Lung (tissue), 12 donors: ENCODE data around the gene GPR35. TPM values are rescaled to one million over a fixed set of nuclear protein-coding genes. Genes with fewer than 3 reads are reported as not detected.

ENCODE experiments used
- ATAC-seq: fragments of 200-7000 bp; cut with Tn5 transposase; one replicate; pipeline ENCODE4 v1.9.1; 2020; ENCODE audit warnings: moderate number of reproducible peaks; ENCODE audit not compliant: insufficient read depth, low FRiP score
- DNase-seq, 3 donors: peaks; one replicate each; pipeline ENCODE4 v3.0.0-alpha.2; 2013 to 2017
- H3K27ac ChIP-seq, 2 donors: one replicate each; pipeline ENCODE4 v1.5.1; 2013; ENCODE audit warnings: mild to moderate bottlenecking in 2 of 2, moderate library complexity in 2 of 2, control low read depth in 1 of 2, inconsistent platforms in 1 of 2, low read depth in 1 of 2, low read length in 1 of 2
- H3K27me3 ChIP-seq, 3 donors: one replicate each; pipeline ENCODE4 v1.5.1; 2013; ENCODE audit warnings: low read length in 2 of 3; ENCODE audit not compliant: control insufficient read depth in 3 of 3, insufficient read depth in 3 of 3
- H3K36me3 ChIP-seq, 4 donors: one replicate each; pipeline ENCODE4 v1.5.1; 2013; ENCODE audit warnings: low read length in 4 of 4, mild to moderate bottlenecking in 1 of 4, moderate library complexity in 1 of 4; ENCODE audit not compliant: control insufficient read depth in 4 of 4, insufficient read depth in 4 of 4
- H3K4me1 ChIP-seq, 5 donors: one replicate each; pipeline ENCODE4 v1.5.1; 2013; ENCODE audit warnings: low read length in 5 of 5, mild to moderate bottlenecking in 2 of 5, moderate library complexity in 1 of 5; ENCODE audit not compliant: control insufficient read depth in 5 of 5, insufficient read depth in 5 of 5
- H3K4me3 ChIP-seq: one replicate; pipeline ENCODE4 v1.5.1; 2013; ENCODE audit warnings: mild to moderate bottlenecking, control low read depth, moderate library complexity
- H3K9ac ChIP-seq, 2 donors: one replicate each; pipeline ENCODE4 v1.5.1; 2013; ENCODE audit warnings: low read length in 2 of 2, control low read depth in 1 of 2; ENCODE audit not compliant: insufficient read depth in 1 of 2
- H3K9me3 ChIP-seq, 4 donors: one replicate each; pipeline ENCODE4 v1.5.1; 2013; ENCODE audit warnings: low read length in 3 of 4, mild to moderate bottlenecking in 1 of 4, moderate library complexity in 1 of 4; ENCODE audit not compliant: control insufficient read depth in 4 of 4, insufficient read depth in 3 of 4
- WGBS, 2 donors: extraction: QIAGEN DNeasy Blood & Tissue Kit; methylation state at CpG; one replicate each; pipeline ENCODE4 v1.1.7; 2013; 5-methylcytosine and 5-hydroxymethylcytosine counted together
- polyA plus RNA-seq, 2 donors: library from polyadenylated mRNA; stranded (reverse); fragments of 200-250 nt; gene quantifications; one replicate each; pipeline ENCODE4 v1.2.1, GENCODE V29; 2013
- total RNA-seq, 2 donors: library from RNA; depleted of rRNA in 1 of 2; stranded (reverse); fragments of >200 nt in 1 of 2; gene quantifications; one replicate each; pipeline ENCODE4 v1.2.1, GENCODE V29; 2014 to 2021
- TF ChIP-seq, protein P1 (sequence below): IDR thresholded peaks from 2 replicates; pipeline ENCODE4 v1.5.1; 2012; ENCODE audit warnings: mild to moderate bottlenecking; ENCODE audit errors: control extremely low read depth, extremely low read depth
- donor health status: control.
- donor health status: control.
- donor health status: Bipolar disorder and iron deficiency.
- donor health status: healthy.
- donor health status: DM: yes; HTN: yes; CAD: no.

The GPR35 gene
- total and polyA plus RNA-seq, 4 donors, result 2.3 to 10.3 (median 4.1) TPM

DNA sequence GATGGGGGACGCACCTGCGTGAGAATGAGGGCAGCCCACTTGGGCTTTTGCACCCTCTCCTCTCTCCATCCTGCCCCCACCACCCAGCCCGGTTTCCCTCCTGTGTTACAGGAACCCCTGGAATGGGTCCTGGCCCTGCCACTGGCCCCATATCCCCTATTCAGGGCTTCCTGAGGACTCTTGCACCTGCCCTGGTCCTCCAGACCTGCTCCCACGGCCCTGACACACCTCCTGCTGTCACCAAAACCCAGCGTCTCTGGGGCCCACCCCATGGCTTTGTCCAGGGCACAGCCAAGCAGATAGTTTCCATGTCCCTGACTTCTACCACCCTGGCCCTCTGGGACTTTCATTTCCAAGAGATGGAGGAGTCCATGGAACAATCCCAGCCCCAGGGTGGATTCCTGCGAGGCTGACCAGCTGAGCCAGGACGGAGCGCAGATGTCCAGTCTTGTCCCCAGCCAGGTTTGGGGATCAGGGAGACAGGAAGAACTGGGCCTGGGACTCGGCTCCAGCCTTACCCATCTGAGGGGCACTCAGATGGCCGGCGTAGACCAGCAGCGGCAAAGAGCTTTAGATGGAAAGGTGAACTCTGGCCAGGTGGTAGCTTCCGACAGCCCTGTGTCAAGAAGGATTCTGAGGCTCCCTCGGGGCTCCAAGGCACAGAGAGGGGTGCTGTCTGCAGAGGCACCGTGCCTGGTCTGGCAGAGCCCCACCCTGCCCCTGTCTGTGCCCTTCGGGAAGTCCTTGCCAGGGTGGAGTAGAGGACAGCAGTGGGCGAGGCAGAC, 12.0 kb downstream of the GPR35 start:
- no peak overlapping the region for H3K9ac ChIP-seq
- peaks cover 0 to 12% (median 2%) of the 10 kb centered on the region in 4 donors for H3K9me3 ChIP-seq
- TF ChIP-seq, protein P1, sequence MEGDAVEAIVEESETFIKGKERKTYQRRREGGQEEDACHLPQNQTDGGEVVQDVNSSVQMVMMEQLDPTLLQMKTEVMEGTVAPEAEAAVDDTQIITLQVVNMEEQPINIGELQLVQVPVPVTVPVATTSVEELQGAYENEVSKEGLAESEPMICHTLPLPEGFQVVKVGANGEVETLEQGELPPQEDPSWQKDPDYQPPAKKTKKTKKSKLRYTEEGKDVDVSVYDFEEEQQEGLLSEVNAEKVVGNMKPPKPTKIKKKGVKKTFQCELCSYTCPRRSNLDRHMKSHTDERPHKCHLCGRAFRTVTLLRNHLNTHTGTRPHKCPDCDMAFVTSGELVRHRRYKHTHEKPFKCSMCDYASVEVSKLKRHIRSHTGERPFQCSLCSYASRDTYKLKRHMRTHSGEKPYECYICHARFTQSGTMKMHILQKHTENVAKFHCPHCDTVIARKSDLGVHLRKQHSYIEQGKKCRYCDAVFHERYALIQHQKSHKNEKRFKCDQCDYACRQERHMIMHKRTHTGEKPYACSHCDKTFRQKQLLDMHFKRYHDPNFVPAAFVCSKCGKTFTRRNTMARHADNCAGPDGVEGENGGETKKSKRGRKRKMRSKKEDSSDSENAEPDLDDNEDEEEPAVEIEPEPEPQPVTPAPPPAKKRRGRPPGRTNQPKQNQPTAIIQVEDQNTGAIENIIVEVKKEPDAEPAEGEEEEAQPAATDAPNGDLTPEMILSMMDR, result no peak
- no peak overlapping the region for H3K27ac ChIP-seq
- peaks cover 0 to 8% (median 0%) of the 10 kb centered on the region in 3 donors for H3K27me3 ChIP-seq
- 82 to 90% methylated on average over 17 of the region's 17 CpGs for WGBS, 2 donors
- no peak overlapping the region for H3K4me3 ChIP-seq
- ATAC-seq, result no peak
- no peaks in the 10 kb centered on the region for H3K36me3 ChIP-seq
- no peaks in the 10 kb centered on the region for H3K4me1 ChIP-seq
- DNase-seq, result no peak

DNA sequence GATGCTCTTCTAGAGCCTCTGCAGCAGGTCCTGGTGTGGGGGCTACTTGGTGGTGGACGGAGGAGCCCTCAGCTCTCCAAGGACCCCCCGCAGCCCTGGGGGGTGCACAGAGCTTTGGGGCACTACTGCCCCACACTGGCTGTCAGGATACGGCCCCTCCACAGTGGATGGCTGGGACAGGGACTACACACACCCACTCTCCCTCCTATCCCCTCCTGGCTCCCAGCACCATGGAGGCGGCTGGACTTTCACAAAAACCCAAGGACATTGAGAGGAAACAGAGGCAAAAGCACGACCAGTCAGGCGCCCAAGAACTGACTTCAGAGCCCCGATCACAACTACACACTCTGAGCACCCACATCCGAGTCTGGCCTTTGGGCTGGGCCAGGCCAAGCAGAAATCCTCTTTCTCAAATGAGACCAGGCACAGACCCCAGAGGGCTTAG, 12.6 kb downstream of the GPR35 start:
- DNase-seq (no peak), ATAC-seq (no peak)
- Histone ChIP-seq H3K27me3 (peaks cover 0 to 8% (median 0%) of the 10 kb centered on the region in 3 donors), H3K36me3 (no peaks in the 10 kb centered on the region), H3K4me1 (no peaks in the 10 kb centered on the region), H3K4me3 (no peak overlapping the region), H3K27ac (no peak overlapping the region), H3K9me3 (peaks cover 0 to 12% (median 2%) of the 10 kb centered on the region in 4 donors), H3K9ac (no peak overlapping the region)
- TF ChIP-seq, protein P1, result no peak
- WGBS, 2 donors, result 85 to 92% methylated on average over 7 to 8 of the region's 8 CpGs

DNA sequence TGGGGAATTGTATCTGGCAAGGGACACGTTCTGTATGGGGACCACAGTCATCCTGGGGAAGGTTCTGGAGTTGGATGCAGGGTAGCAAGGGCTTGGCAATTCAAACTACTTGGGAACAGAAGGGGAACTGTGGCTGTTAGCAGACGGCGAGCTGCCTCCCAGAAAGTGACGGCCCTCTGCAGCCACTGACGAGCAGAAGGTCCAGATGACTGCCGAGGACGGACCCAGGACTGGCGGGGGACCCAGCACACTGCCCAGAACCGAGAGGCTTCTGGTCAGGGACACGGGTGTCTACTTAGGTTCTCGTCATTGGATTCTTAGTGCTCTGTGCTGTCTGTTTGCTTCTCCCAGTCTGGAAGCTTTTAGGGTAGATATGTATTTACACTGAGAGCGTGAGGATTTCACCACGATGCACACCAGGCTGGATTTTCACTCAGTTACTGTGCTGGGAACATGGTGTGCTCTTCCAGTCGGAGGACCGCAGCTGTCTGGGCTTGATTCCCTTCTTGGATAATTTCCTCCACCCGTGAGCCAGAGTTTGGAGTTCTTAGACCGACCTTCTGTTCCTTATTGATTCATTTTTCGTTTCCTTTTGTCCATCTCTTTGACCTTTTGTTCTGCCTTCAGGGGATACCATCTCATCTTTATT, 13.4 kb downstream of the GPR35 start:
- ATAC-seq, result no peak

More for the DNA sequence above, 13.4 kb downstream of the GPR35 start:
- Histone ChIP-seq H3K4me3 (no peak overlapping the region), H3K4me1 (no peaks in the 10 kb centered on the region), H3K27ac (no peak overlapping the region), H3K9me3 (peaks cover 0 to 11% (median 2%) of the 10 kb centered on the region in 4 donors), H3K9ac (no peak overlapping the region), H3K36me3 (no peaks in the 10 kb centered on the region), H3K27me3 (peaks cover 0 to 8% (median 0%) of the 10 kb centered on the region in 3 donors)
- no peak for DNase-seq
- TF ChIP-seq, protein P1, result no peak
- WGBS, 2 donors, result 73 to 78% methylated on average over 18 of the region's 18 CpGs
